ENCODE measurements around the gene TNFRSF8. TPM values are rescaled to one million over a fixed set of nuclear protein-coding genes. Genes with fewer than 3 reads are reported as not detected.

The TNFRSF8 gene
- total RNA-seq, 2 experiments from 2014 or later = 6.0 to 6.5 TPM

- no peak overlapping the region for H3K27ac Mint-ChIP-seq
- H3K36me3 Mint-ChIP-seq (ENCODE audit: low read depth) = peaks cover 6% of the 10 kb centered on the region
- H3K9me3 Mint-ChIP-seq = no peaks in the 10 kb centered on the region
- H3K4me3 Mint-ChIP-seq = no peak overlapping the region
- CTCF ChIA-PET = interaction anchor here (0.6 to 4.2 kb wide), 4 partner anchors 11 to 113 kb away, joined by 3 to 19 read pairs (median 6); no protein-coding TSS in a partner anchor
- POLR2A ChIA-PET = interaction anchor here (0.6 kb wide), 1 partner anchor 1034 kb away, joined by 7 read pairs; no protein-coding TSS in a partner anchor
- no peak for DNase-seq
- peaks cover 28% of the 10 kb centered on the region for H3K4me1 Mint-ChIP-seq
- no peaks in the 10 kb centered on the region for H3K27me3 Mint-ChIP-seq
Observed at GRCh38 chr1:12135612-12136011, 72.5 kb downstream of the TNFRSF8 start.

GRCh38 chr1:12136916-12137610 lies 74.0 kb downstream of the TNFRSF8 start:
- no peak overlapping the region for H3K27ac Mint-ChIP-seq
- ChIA-PET CTCF (interaction anchor here (0.6 to 4.2 kb wide), 5 partner anchors 9 to 224 kb away, joined by 3 to 19 read pairs (median 4); no protein-coding TSS in a partner anchor), POLR2A (no interaction called here)
- peaks cover 23% of the 10 kb centered on the region for H3K4me1 Mint-ChIP-seq
- no peaks in the 10 kb centered on the region for H3K27me3 Mint-ChIP-seq
- DNase-seq = no peak
- H3K36me3 Mint-ChIP-seq (ENCODE audit: low read depth) = peaks cover 6% of the 10 kb centered on the region
- H3K9me3 Mint-ChIP-seq = no peaks in the 10 kb centered on the region
- no peak overlapping the region for H3K4me3 Mint-ChIP-seq

GRCh38 chr1:12138196-12139168 lies 75.4 kb downstream of the TNFRSF8 start:
- Mint-ChIP-seq H3K4me1 (peaks cover 17% of the 10 kb centered on the region), H3K4me3 (no peak overlapping the region), H3K9me3 (no peaks in the 10 kb centered on the region), H3K27ac (no peak overlapping the region), H3K36me3 (ENCODE audit: low read depth) (peaks cover 3% of the 10 kb centered on the region), H3K27me3 (no peaks in the 10 kb centered on the region)
- CTCF ChIA-PET = interaction anchor here (0.7 to 4.2 kb wide), 7 partner anchors 8 to 348 kb away, joined by 3 to 19 read pairs (median 4); no protein-coding TSS in a partner anchor
- DNase-seq = no peak
- POLR2A ChIA-PET = no interaction called here

- no peak for DNase-seq
- Mint-ChIP-seq H3K4me1 (peaks cover 19% of the 10 kb centered on the region), H3K27me3 (no peaks in the 10 kb centered on the region), H3K36me3 (ENCODE audit: low read depth) (no peaks in the 10 kb centered on the region), H3K9me3 (no peaks in the 10 kb centered on the region), H3K27ac (no peak overlapping the region), H3K4me3 (no peak overlapping the region)
- ChIA-PET POLR2A (interaction anchor here (0.6 kb wide), 1 partner anchor 43 kb away, joined by 3 read pairs; no protein-coding TSS in a partner anchor), CTCF (interaction anchor here (1.2 to 2.2 kb wide), 2 partner anchors 15 to 73 kb away, joined by 3 to 11 read pairs; no protein-coding TSS in a partner anchor)
Observed at GRCh38 chr1:12140016-12140415, 76.9 kb downstream of the TNFRSF8 start.

- Mint-ChIP-seq H3K27me3 (no peaks in the 10 kb centered on the region), H3K4me3 (no peak overlapping the region), H3K9me3 (no peaks in the 10 kb centered on the region), H3K36me3 (ENCODE audit: low read depth) (no peaks in the 10 kb centered on the region), H3K27ac (no peak overlapping the region), H3K4me1 (peaks cover 25% of the 10 kb centered on the region)
- DNase-seq = no peak
- CTCF ChIA-PET = interaction anchor here (1.8 to 2.4 kb wide), 4 partner anchors 10 to 38 kb away, joined by 4 to 11 read pairs (median 6); no protein-coding TSS in a partner anchor
- POLR2A ChIA-PET = no interaction called here
Observed at GRCh38 chr1:12140515-12141162, 77.5 kb downstream of the TNFRSF8 start.

- DNase-seq = no peak
- H3K4me1 Mint-ChIP-seq = peaks cover 28% of the 10 kb centered on the region
- CTCF ChIA-PET = interaction anchor here (1.2 to 2.4 kb wide), 4 partner anchors 10 to 37 kb away, joined by 4 to 7 read pairs (median 5); no protein-coding TSS in a partner anchor
- H3K4me3 Mint-ChIP-seq = no peak overlapping the region
- no peaks in the 10 kb centered on the region for H3K9me3 Mint-ChIP-seq
- no peaks in the 10 kb centered on the region for H3K27me3 Mint-ChIP-seq
- H3K36me3 Mint-ChIP-seq (ENCODE audit: low read depth) = no peaks in the 10 kb centered on the region
- POLR2A ChIA-PET = no interaction called here
- peak overlapping the region; percentile 31 for H3K27ac Mint-ChIP-seq
Observed at GRCh38 chr1:12141163-12141850, 78.2 kb downstream of the TNFRSF8 start.

GRCh38 chr1:12142141-12142823 lies 79.2 kb downstream of the TNFRSF8 start:
- H3K36me3 Mint-ChIP-seq (ENCODE audit: low read depth) = no peaks in the 10 kb centered on the region
- H3K27ac Mint-ChIP-seq = peak overlapping the region; percentile 89
- H3K4me1 Mint-ChIP-seq = peaks cover 38% of the 10 kb centered on the region
- H3K4me3 Mint-ChIP-seq = no peak overlapping the region
- DNase-seq = no peak
- no peaks in the 10 kb centered on the region for H3K27me3 Mint-ChIP-seq
- ChIA-PET POLR2A (no interaction called here), CTCF (interaction anchor here (0.6 to 2.4 kb wide), 6 partner anchors 9 to 65 kb away, joined by 3 to 7 read pairs (median 4); no protein-coding TSS in a partner anchor)
- no peaks in the 10 kb centered on the region for H3K9me3 Mint-ChIP-seq

- H3K9me3 Mint-ChIP-seq = no peaks in the 10 kb centered on the region
- no peaks in the 10 kb centered on the region for H3K36me3 Mint-ChIP-seq (ENCODE audit: low read depth)
- H3K27ac Mint-ChIP-seq = peak overlapping the region; percentile 89
- POLR2A ChIA-PET = no interaction called here
- H3K27me3 Mint-ChIP-seq = no peaks in the 10 kb centered on the region
- no peak overlapping the region for H3K4me3 Mint-ChIP-seq
- DNase-seq = no peak
- CTCF ChIA-PET = interaction anchor here (0.6 to 2.4 kb wide), 3 partner anchors 8 to 28 kb away, joined by 3 to 6 read pairs (median 4); no protein-coding TSS in a partner anchor
- peaks cover 45% of the 10 kb centered on the region for H3K4me1 Mint-ChIP-seq
Observed at GRCh38 chr1:12142891-12143630, 80.0 kb downstream of the TNFRSF8 start.

GRCh38 chr1:12143631-12144155 lies 80.6 kb downstream of the TNFRSF8 start:
- Mint-ChIP-seq H3K4me3 (no peak overlapping the region), H3K9me3 (no peaks in the 10 kb centered on the region), H3K36me3 (ENCODE audit: low read depth) (no peaks in the 10 kb centered on the region), H3K27ac (peak overlapping the region; percentile 89), H3K27me3 (no peaks in the 10 kb centered on the region), H3K4me1 (peaks cover 52% of the 10 kb centered on the region)
- ChIA-PET POLR2A (no interaction called here), CTCF (no interaction called here)
- no peak for DNase-seq

GRCh38 chr1:12144236-12144635 lies 81.1 kb downstream of the TNFRSF8 start:
- Mint-ChIP-seq H3K27ac (peak overlapping the region; percentile 89), H3K9me3 (peaks cover 2% of the 10 kb centered on the region), H3K27me3 (no peaks in the 10 kb centered on the region), H3K36me3 (ENCODE audit: low read depth) (peaks cover 3% of the 10 kb centered on the region), H3K4me3 (no peak overlapping the region), H3K4me1 (peaks cover 57% of the 10 kb centered on the region)
- DNase-seq = no peak
- ChIA-PET CTCF (interaction anchor here (3.6 kb wide), 1 partner anchor 8 kb away, joined by 19 read pairs; no protein-coding TSS in a partner anchor), POLR2A (no interaction called here)

- DNase-seq = no peak
- Mint-ChIP-seq H3K27me3 (no peaks in the 10 kb centered on the region), H3K27ac (peak overlapping the region; percentile 43), H3K9me3 (peaks cover 7% of the 10 kb centered on the region), H3K4me1 (peaks cover 64% of the 10 kb centered on the region), H3K4me3 (no peak overlapping the region), H3K36me3 (ENCODE audit: low read depth) (peaks cover 10% of the 10 kb centered on the region)
- ChIA-PET POLR2A (interaction anchor here (0.6 kb wide), 1 partner anchor 16 kb away, joined by 4 read pairs; no protein-coding TSS in a partner anchor), CTCF (interaction anchor here (1.2 to 3.6 kb wide), 3 partner anchors 9 to 20 kb away, joined by 4 to 19 read pairs (median 5); no protein-coding TSS in a partner anchor)
Observed at GRCh38 chr1:12144969-12145368, 81.9 kb downstream of the TNFRSF8 start.
